Psoas muscle (tissue), 8 donors: ENCODE data around the gene ACBD5. TPM values are rescaled to one million over a fixed set of nuclear protein-coding genes. Genes with fewer than 3 reads are reported as not detected.
"Not testable (repeated sequence)": the region's sequence is repeated elsewhere in the genome, so short reads cannot be mapped to it uniquely, and the experiment has no call there.

Experiments used
- ATAC-seq, 4 donors: fragments of 200-7000 bp; cut with Tn5 transposase; one replicate each; pipeline ENCODE4 v1.9.1; 2020; ENCODE audit warnings: moderate library complexity in 3 of 4, mild to moderate bottlenecking in 2 of 4
- DNase-seq, 2 donors: peaks; one replicate each; pipeline ENCODE4 v3.0.0-alpha.2; 2020
- H3K27ac ChIP-seq: fragments of 200-600 bp; one replicate; pipeline ENCODE4 v1.8.0; 2022
- H3K27me3 ChIP-seq, 3 donors: fragments of 200-600 bp in 1 of 3; one replicate each; pipeline versions ENCODE4 v1.6.1 to v1.8.0; 2013 to 2022; ENCODE audit warnings: low read length in 2 of 3, mild to moderate bottlenecking in 2 of 3, moderate library complexity in 1 of 3; ENCODE audit not compliant: insufficient read depth in 3 of 3
- H3K36me3 ChIP-seq, 2 donors: fragments of 200-600 bp in 1 of 2; one replicate each; pipeline versions ENCODE4 v1.6.1 to v1.8.0; 2013 to 2022; ENCODE audit warnings: low read depth in 1 of 2, mild to moderate bottlenecking in 1 of 2, moderate library complexity in 1 of 2; ENCODE audit not compliant: insufficient read depth in 1 of 2
- H3K4me1 ChIP-seq: fragments of 200-600 bp; one replicate; pipeline ENCODE4 v1.8.0; 2022
- H3K4me3 ChIP-seq: fragments of 200-600 bp; one replicate; pipeline ENCODE4 v1.8.0; 2022; ENCODE audit warnings: mild to moderate bottlenecking
- H3K9me3 ChIP-seq: fragments of 200-600 bp; one replicate; pipeline ENCODE4 v1.8.0; 2022
- WGBS, 3 donors: extraction: QIAGEN DNeasy Blood & Tissue Kit; methylation state at CpG; one replicate each; pipeline versions ENCODE4 v1.1.6 to v1.1.7; 2013; 5-methylcytosine and 5-hydroxymethylcytosine counted together
- intact Hi-C, 2 donors: fragments of 100-400 bp; cut with DNase I; formaldehyde crosslinking; loops; one replicate each; pipeline versions ENCODE4 v1.11.0 to v1.14.2; 2022
- polyA plus RNA-seq, 3 donors: library from polyadenylated mRNA; stranded (reverse); fragments of 200-250 nt; gene quantifications; one replicate each; pipeline ENCODE4 v1.2.3, GENCODE V29; 2013
- total RNA-seq, 4 donors: library from RNA; stranded (reverse); fragmentation: NEBNext Ultra II Directional in 2 of 4; extraction: Animal tissue kit (Norgen Biotek cat#: 25700) in 2 of 4; gene quantifications; one replicate each; pipeline versions ENCODE4 v1.2.1 to v1.2.4, GENCODE V29; 2021 to 2023
- TF ChIP-seq, protein P1 (sequence below): fragments of 200-600 bp; IDR thresholded peaks from one replicate; pipeline ENCODE4 v1.8.0; 2022; ENCODE audit warnings: antibody characterized with exemption
- donor health status: healthy with polysubstance abuse.
- donor health status: DM: no; HTN: no; CAD: no; lungs with moderate emphysema.
- donor health status: Bipolar disorder and iron deficiency.
- donor health status: healthy.
- donor health status: DM: yes; HTN: yes; CAD: no.
- donor health status: DM: no; HTN: no; CAD: no.
- donor health status: DM: no; HTN: no; CAD: no.
- donor health status: DM: yes; HTN: yes; CAD: no.

The ACBD5 gene
- total and polyA plus RNA-seq, 7 donors, result 18.4 to 53.6 (median 33.3) TPM

- 82 to 86% (median 85%) methylated on average over 2 of the region's 2 CpGs for WGBS, 3 donors
- Histone ChIP-seq H3K36me3 (peaks cover 0 to 35% of the 10 kb centered on the region in 2 donors), H3K4me3 (no peak overlapping the region), H3K9me3 (no peaks in the 10 kb centered on the region), H3K27me3 (no peaks in the 10 kb centered on the region), H3K4me1 (peaks cover 11% of the 10 kb centered on the region), H3K27ac (no peak overlapping the region)
- no peak for ATAC-seq
- intact Hi-C loops, result no loop called here
- no peak for DNase-seq
- TF ChIP-seq, protein P1, sequence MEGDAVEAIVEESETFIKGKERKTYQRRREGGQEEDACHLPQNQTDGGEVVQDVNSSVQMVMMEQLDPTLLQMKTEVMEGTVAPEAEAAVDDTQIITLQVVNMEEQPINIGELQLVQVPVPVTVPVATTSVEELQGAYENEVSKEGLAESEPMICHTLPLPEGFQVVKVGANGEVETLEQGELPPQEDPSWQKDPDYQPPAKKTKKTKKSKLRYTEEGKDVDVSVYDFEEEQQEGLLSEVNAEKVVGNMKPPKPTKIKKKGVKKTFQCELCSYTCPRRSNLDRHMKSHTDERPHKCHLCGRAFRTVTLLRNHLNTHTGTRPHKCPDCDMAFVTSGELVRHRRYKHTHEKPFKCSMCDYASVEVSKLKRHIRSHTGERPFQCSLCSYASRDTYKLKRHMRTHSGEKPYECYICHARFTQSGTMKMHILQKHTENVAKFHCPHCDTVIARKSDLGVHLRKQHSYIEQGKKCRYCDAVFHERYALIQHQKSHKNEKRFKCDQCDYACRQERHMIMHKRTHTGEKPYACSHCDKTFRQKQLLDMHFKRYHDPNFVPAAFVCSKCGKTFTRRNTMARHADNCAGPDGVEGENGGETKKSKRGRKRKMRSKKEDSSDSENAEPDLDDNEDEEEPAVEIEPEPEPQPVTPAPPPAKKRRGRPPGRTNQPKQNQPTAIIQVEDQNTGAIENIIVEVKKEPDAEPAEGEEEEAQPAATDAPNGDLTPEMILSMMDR, result no peak
Observed at GRCh38 chr10:27157150-27157549, 83.4 kb downstream of the ACBD5 start.

- H3K27ac ChIP-seq, intact Hi-C loops: not testable (repeated sequence)
Observed at GRCh38 chr10:27156566-27156965, 84.0 kb downstream of the ACBD5 start.

DNA sequence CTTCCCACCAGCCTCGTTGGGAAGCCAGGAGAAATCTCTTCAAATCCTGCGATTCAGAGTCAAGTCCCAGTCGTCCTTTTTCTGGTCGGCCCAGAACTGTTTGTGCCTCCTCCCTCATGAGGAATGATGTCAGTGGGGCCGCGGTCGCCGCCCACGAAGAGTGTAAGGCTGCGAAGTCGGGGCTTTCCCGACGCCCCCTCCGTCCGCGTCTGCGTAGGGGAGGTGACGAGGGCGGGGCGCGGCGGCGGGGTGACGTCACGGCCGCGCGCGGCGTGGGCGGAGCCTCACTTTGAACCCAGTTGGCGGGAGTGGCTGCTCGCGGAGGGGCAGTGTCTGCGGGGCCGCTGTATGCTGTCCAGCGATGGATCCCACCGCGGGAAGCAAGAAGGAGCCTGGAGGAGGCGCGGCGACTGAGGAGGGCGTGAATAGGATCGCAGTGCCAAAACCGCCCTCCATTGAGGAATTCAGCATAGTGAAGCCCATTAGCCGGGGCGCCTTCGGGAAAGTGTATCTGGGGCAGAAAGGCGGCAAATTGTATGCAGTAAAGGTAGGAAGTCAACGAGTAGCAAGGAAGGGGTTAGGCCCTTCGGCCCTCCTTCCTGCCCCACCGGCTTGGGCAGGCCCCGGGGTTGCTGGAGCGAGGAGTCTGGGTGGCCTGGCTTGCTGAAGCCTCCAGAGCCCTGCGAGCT, 85.4 kb downstream of the ACBD5 start, which contains the start of gene MASTL:
TSS of gene MASTL (plus strand) at position 287 of the 689 bp plus-strand sequence. CDS start at position 362, 75 bp downstream.
- 0 to 1% (median 0%) methylated on average over 52 to 55 of the region's 55 CpGs for WGBS, 3 donors
- peak; percentile 94 to 96 (median 96) for ATAC-seq
- peak within 1 kb of the TSS; percentile 86 for H3K4me3 ChIP-seq
- peak within 1 kb of the TSS; percentile 99 for H3K27ac ChIP-seq
- intact Hi-C loops, result no loop called here
- no peaks in the 10 kb centered on the region for H3K27me3 ChIP-seq
- peaks cover 15% of the 10 kb centered on the region for H3K4me1 ChIP-seq
- TF ChIP-seq, protein P1, result no peak
- peaks cover 0 to 19% of the 10 kb centered on the region in 2 donors for H3K36me3 ChIP-seq
- H3K9me3 ChIP-seq, result no peaks in the 10 kb centered on the region
- peak; percentile 93 to 96 for DNase-seq

More at GRCh38 chr10:27156566-27156965, 84.0 kb downstream of the ACBD5 start:
- DNase-seq, result peak in 1 of 2 donors; percentile 50
- not testable (repeated sequence) for H3K9me3 ChIP-seq, ATAC-seq, H3K27me3 ChIP-seq
- Histone ChIP-seq H3K4me1 (peaks cover 15% of the 10 kb centered on the region), H3K36me3 (peaks cover 0 to 29% of the 10 kb centered on the region in 2 donors), H3K4me3 (peak overlapping the region; percentile 86)
- whole genome bisulfite sequencing, 3 donors, result 85 to 90% (median 86%) methylated on average over 17 of the region's 17 CpGs

GRCh38 chr10:27153845-27154193, 86.8 kb downstream of the ACBD5 start:
- 0 to 1% (median 1%) methylated on average over 18 of the region's 18 CpGs for WGBS, 3 donors
- Histone ChIP-seq H3K4me3 (peak overlapping the region; percentile 86), H3K9me3 (no peaks in the 10 kb centered on the region), H3K27ac (peak overlapping the region; percentile 99), H3K4me1 (peaks cover 15% of the 10 kb centered on the region), H3K36me3 (peaks cover 0 to 7% of the 10 kb centered on the region in 2 donors), H3K27me3 (no peaks in the 10 kb centered on the region)
- ATAC-seq, result peak in 3 of 4 donors; percentile 1 to 15 (median 3)
- no peak for DNase-seq
- intact Hi-C loops, result loop anchor here (1.0 to 5.0 kb wide), 2 partner anchors 87 to 88 kb away; partner anchors contain the start of gene ACBD5 (in 1 of the 2)
- TF ChIP-seq, protein P1, result no peak

DNA sequence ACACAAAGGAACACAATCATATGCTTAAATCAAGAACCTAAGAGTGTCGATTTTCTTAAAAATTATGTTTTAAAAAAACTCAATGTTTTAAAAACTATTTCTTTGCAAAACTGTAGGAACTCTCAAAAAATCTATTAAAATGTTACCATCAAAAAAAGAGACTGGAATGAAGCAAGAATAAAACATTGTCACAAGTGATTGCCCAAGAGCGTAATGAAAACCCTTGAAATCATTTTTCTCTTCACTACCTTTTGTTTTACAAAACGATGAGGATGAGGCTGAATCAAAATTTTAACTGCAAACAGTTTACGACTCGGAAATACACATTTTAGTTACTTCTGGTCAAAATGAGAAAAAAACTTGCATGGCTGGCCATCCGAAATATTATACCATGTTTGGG, 87.3 kb downstream of the ACBD5 start:
- Histone ChIP-seq H3K4me1 (peaks cover 15% of the 10 kb centered on the region), H3K27ac (peak overlapping the region; percentile 99), H3K27me3 (no peaks in the 10 kb centered on the region), H3K4me3 (peak overlapping the region; percentile 86), H3K9me3 (no peaks in the 10 kb centered on the region), H3K36me3 (peaks cover 3 to 7% of the 10 kb centered on the region in 2 donors)
- 3 to 5% (median 5%) methylated on average over 6 of the region's 6 CpGs for WGBS, 3 donors
- ATAC-seq (no peak), DNase-seq (no peak)
- TF ChIP-seq, protein P1, result no peak
- intact Hi-C loops, result loop anchor here in 1 of 2 donors (5.0 kb wide), 1 partner anchor 89 kb away; the partner anchor contains the start of gene ACBD5
